Left lung (tissue), 10 donors: ENCODE data around the gene HGFAC. TPM values are rescaled to one million over a fixed set of nuclear protein-coding genes. Genes with fewer than 3 reads are reported as not detected.

Source experiments
- ATAC-seq: fragments of 200-7000 bp; cut with Tn5 transposase; one replicate; pipeline ENCODE4 v1.9.1; 2020; ENCODE audit warnings: moderate library complexity
- DNase-seq, 4 donors: peaks; one replicate each; pipeline ENCODE4 v3.0.0-alpha.2; 2013 to 2020
- H3K27ac ChIP-seq, 2 donors: fragments of 200-600 bp; sonication (generic) in 1 of 2; one replicate each; pipeline versions ENCODE4 v1.5.0 to v1.8.0; 2020 to 2021
- H3K27me3 ChIP-seq, 2 donors: fragments of 200-600 bp; sonication (generic) in 1 of 2; one replicate each; pipeline versions ENCODE4 v1.5.0 to v1.8.0; 2020 to 2021
- H3K36me3 ChIP-seq, 2 donors: fragments of 200-600 bp; sonication (generic) in 1 of 2; one replicate each; pipeline versions ENCODE4 v1.5.0 to v1.8.0; 2020 to 2021
- H3K4me1 ChIP-seq, 2 donors: fragments of 200-600 bp; one replicate each; pipeline ENCODE4 v1.8.0; 2021
- H3K4me3 ChIP-seq, 2 donors: fragments of 200-600 bp; sonication (generic) in 1 of 2; one replicate each; pipeline versions ENCODE4 v1.5.0 to v1.8.0; 2020 to 2021; ENCODE audit warnings: mild to moderate bottlenecking in 1 of 2
- H3K9me3 ChIP-seq, 2 donors: fragments of 200-600 bp; sonication (generic) in 1 of 2; one replicate each; pipeline versions ENCODE4 v1.5.0 to v1.8.0; 2020 to 2021
- intact Hi-C, 2 donors: fragments of 100-400 bp; cut with DNase I; formaldehyde crosslinking; loops; one replicate each; pipeline versions ENCODE4 v1.11.2 to v1.14.2; 2022
- polyA plus RNA-seq, 6 donors: library from polyadenylated mRNA; unstranded; fragments of 120-200 nt; gene quantifications; one replicate each; pipeline ENCODE4 v1.2.1, GENCODE V29; 2013; ENCODE audit not compliant: insufficient read length in 6 of 6
- total RNA-seq, 2 donors: library from RNA; stranded (reverse); fragmentation: NEBNext Ultra II Directional; extraction: Animal tissue kit (Norgen Biotek cat#: 25700); gene quantifications; one replicate each; pipeline ENCODE4 v1.2.1, GENCODE V29; 2021
- TF ChIP-seq, protein P1 (sequence below), 2 donors: fragments of 200-600 bp; sonication (generic) in 1 of 2; IDR thresholded peaks; one replicate each; pipeline versions ENCODE4 v1.5.0 to v1.8.0; 2021; ENCODE audit warnings: antibody characterized with exemption in 2 of 2
- donor health status: DM: no; HTN: yes; CAD: no.
- donor health status: DM: no; HTN: no; CAD: no.

Gene HGFAC
- total and polyA plus RNA-seq, 8 donors = 0.32 to 1.5 (median 0.72) TPM; not detected in 1

DNA sequence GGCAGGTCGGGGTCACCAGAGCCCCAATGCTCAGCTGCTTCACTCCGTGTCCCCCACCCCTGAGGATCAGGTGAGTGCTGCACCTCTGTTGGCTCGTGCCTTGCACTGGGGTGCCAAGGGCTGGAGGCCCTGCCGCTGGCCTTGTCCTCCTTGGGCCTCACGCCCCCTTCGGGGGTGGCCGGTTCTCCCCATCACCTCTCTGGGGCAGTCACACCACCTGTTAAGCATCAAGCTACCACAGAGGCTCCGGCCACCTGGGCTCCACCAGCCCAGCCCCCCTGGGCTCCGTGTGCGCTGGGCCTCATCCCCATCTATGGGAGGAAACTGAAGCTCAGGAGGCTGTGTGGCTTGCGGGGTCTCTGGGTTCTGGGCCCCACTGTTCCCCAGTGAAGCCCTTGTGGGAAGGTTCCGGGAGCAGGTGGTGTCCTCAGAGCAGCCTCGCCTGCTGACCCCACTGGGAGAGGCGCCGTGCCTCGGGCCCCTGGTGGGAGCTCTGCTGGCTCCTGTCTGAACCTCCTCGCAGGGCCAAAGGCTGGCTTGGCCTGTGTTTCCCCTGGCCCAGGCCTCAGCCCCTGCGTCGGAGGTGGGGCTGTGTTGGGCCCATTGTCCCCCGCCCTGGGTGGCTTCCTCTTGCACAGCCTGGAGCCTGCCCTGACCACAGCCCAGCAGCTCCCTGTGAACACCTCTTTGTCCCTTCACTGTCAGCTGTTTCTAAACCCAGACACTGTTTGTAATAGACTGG is 52.1 kb downstream of the HGFAC start:
- intact Hi-C loops = no loop called here
- TF ChIP-seq, protein P1, sequence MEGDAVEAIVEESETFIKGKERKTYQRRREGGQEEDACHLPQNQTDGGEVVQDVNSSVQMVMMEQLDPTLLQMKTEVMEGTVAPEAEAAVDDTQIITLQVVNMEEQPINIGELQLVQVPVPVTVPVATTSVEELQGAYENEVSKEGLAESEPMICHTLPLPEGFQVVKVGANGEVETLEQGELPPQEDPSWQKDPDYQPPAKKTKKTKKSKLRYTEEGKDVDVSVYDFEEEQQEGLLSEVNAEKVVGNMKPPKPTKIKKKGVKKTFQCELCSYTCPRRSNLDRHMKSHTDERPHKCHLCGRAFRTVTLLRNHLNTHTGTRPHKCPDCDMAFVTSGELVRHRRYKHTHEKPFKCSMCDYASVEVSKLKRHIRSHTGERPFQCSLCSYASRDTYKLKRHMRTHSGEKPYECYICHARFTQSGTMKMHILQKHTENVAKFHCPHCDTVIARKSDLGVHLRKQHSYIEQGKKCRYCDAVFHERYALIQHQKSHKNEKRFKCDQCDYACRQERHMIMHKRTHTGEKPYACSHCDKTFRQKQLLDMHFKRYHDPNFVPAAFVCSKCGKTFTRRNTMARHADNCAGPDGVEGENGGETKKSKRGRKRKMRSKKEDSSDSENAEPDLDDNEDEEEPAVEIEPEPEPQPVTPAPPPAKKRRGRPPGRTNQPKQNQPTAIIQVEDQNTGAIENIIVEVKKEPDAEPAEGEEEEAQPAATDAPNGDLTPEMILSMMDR (IDR thresholded peaks at IDR 0.05) = no peak
- Histone ChIP-seq H3K27me3 (peaks cover 0 to 73% of the 10 kb centered on the region in 2 donors), H3K36me3 (peaks cover 0 to under 1% of the 10 kb centered on the region in 2 donors), H3K27ac (no peak overlapping the region), H3K9me3 (no peaks in the 10 kb centered on the region), H3K4me3 (no peak overlapping the region), H3K4me1 (no peaks in the 10 kb centered on the region)
- DNase-seq (no peak), ATAC-seq (no peak)

DNA sequence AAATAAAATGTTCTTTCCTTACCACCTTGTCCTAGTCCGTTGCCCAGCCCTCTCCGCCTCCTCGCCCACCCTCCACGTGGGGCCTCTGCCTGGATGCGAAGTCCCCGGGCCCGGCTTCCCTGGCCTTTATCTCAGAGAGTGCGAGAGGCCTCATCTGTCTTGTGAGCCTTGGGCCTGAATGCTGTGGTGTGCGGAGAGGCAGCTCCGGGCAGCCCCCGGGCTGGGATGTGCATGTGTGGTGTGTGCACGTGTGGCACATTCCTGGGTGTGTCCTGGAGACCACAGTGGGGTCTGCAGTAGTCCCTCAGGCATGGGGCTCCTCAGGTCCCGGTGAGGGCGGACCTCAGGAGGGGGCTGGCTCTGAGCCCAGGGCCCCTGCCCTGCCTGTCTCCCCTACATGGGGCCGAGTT is 52.7 kb downstream of the HGFAC start:
- no peak overlapping the region for H3K4me3 ChIP-seq
- H3K27ac ChIP-seq = no peak overlapping the region
- intact Hi-C loops = no loop called here
- H3K9me3 ChIP-seq = no peaks in the 10 kb centered on the region
- DNase-seq = no peak
- H3K36me3 ChIP-seq = peaks cover 0 to 4% of the 10 kb centered on the region in 2 donors
- no peaks in the 10 kb centered on the region for H3K4me1 ChIP-seq
- TF ChIP-seq, protein P1 (IDR thresholded peaks at IDR 0.05) = no peak
- H3K27me3 ChIP-seq = peaks cover 0 to 67% of the 10 kb centered on the region in 2 donors
- no peak for ATAC-seq

DNA sequence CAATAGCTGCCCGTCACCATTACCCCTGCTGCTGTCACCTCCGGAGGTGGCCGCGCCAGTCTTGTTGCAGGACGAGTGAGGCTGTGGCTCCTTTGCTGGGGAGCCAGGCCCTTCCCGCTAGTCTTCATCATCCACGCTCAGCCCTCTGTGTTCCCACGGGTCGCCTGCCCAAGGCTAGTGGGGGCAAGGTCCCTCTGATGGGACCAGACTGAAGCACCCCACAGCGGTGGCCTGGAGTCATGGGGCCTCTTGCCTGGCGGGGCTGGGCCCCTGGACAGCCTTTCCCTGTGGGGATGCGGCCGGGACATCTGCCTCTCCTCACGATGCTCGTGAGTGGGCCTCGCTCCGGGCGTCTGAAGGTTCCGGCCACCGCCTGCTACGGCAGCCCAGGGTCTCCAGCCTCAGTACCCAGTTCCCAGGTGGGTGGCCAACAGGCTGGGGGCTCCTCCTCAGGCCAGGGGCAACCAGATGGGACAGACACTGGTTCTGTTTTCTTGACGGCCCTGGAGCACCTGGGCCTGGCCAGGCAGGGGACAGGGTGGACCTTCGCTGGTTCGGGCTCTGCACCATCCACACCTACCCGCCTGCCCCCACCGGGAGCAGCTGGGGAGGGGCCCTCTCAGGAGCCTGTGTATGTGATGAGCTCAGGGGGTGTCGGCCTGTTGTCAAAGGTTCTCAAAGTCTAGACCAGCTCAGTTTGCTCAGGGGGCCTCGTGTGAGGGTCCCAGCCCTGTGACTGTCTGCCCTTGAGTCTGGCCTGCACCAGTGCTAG is 53.6 kb downstream of the HGFAC start:
- intact Hi-C loops = no loop called here
- DNase-seq = no peak
- no peaks in the 10 kb centered on the region for H3K4me1 ChIP-seq
- no peak for ATAC-seq
- H3K36me3 ChIP-seq = peaks cover 0 to 10% of the 10 kb centered on the region in 2 donors
- no peaks in the 10 kb centered on the region for H3K9me3 ChIP-seq
- TF ChIP-seq, protein P1 (IDR thresholded peaks at IDR 0.05) = no peak
- H3K27ac ChIP-seq = no peak overlapping the region
- peaks cover 0 to 60% of the 10 kb centered on the region in 2 donors for H3K27me3 ChIP-seq
- no peak overlapping the region for H3K4me3 ChIP-seq

DNA sequence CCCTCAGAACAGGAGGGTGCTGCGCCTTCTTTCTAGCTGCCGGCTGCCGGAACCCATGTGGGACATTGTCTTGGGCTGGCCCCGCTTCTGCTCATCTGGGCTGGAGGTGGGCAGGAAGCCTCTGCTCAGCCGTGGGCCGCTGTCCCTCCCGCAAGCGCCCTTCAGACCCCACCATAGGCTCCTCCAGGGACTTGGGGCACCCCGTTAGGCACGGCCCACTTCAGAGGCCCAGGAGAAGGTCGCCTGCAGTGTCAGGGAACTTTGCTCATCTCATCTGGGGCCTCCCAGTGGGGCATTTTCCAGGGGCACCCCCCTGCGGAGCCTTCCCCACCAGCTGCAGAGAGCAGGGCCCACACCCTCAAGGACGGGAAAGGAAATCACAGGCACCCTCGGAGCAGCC is 54.3 kb downstream of the HGFAC start:
- Histone ChIP-seq H3K9me3 (no peaks in the 10 kb centered on the region), H3K27ac (no peak overlapping the region), H3K4me1 (no peaks in the 10 kb centered on the region), H3K36me3 (peaks cover 0 to 16% of the 10 kb centered on the region in 2 donors), H3K4me3 (no peak overlapping the region), H3K27me3 (peaks cover 0 to 58% of the 10 kb centered on the region in 2 donors)
- intact Hi-C loops = no loop called here
- TF ChIP-seq, protein P1 (IDR thresholded peaks at IDR 0.05) = no peak
- ATAC-seq (no peak), DNase-seq (no peak)

DNA sequence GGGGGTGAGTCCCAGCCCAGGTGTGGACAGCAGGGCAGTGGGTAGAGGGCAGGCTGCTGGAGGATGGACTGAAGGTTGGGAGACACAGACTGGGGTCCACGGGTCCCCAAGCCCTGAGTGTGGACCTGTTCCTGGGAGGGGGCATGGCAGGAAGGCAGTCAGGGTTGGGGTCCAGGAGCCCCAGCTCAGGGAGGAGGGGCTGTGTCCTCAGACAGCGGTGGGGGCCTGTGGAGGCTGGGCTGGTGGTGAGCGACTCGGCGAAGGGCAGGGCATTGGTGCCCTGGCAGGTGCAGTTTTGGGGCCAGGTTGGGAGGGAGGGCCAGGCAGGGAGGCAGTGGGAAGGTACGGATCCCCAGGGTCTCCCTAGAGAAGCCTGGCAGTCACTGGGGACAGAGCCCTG is 55.3 kb downstream of the HGFAC start:
- H3K27me3 ChIP-seq = peaks cover 0 to 48% of the 10 kb centered on the region in 2 donors
- H3K4me1 ChIP-seq = no peaks in the 10 kb centered on the region
- TF ChIP-seq, protein P1 (IDR thresholded peaks at IDR 0.05) = no peak
- no peak overlapping the region for H3K27ac ChIP-seq
- no peaks in the 10 kb centered on the region for H3K9me3 ChIP-seq
- peaks cover 0 to 27% of the 10 kb centered on the region in 2 donors for H3K36me3 ChIP-seq
- no peak overlapping the region for H3K4me3 ChIP-seq
- intact Hi-C loops = no loop called here
- ATAC-seq = no peak
- DNase-seq = no peak
